Caco-2 (cell line): ENCODE results near the gene TRAPPC4. TPM values are rescaled to one million over a fixed set of nuclear protein-coding genes. Genes with fewer than 3 reads are reported as not detected.

ENCODE experiments used
- BruUV-seq: library from RNA; stranded (reverse); fragments of 400-500 nt; replicated peaks from 2 replicates; lab custom pipeline; 2021; lab: Mats Ljungman, UMichigan
- CTCF ChIA-PET: fragments of 300-600 bp; sonication (Branson Sonifier 250); formaldehyde crosslinking; loops from one replicate; lab custom pipeline; 2022; ENCODE audit warnings: antibody characterized with exemption; lab: Charles Lee
- POLR2A ChIA-PET: fragments of 300-600 bp; sonication (Branson Sonifier 250); formaldehyde crosslinking; loops from one replicate; lab custom pipeline; 2022; ENCODE audit warnings: antibody characterized with exemption; lab: Charles Lee
- DNase-seq, 2 experiments: peaks; one replicate each; pipeline versions ENCODE4 v3.0.0 to v3.0.0-alpha.2; 2020 to 2022
- H3K27me3 ChIP-seq: replicated peaks from 2 replicates; pipeline ENCODE4 v1.6.0; 2011; ENCODE audit warnings: low read length; ENCODE audit not compliant: control insufficient read depth, insufficient read depth
- H3K36me3 ChIP-seq: 2 replicates; pipeline ENCODE4 v1.5.1; 2011; ENCODE audit warnings: low read length; ENCODE audit not compliant: control insufficient read depth, insufficient read depth
- H3K4me1 ChIP-seq: fragments of 250-450 bp; sonication (Bioruptor Pico); 2 replicates; pipeline ENCODE4 v1.5.1; 2020; ENCODE audit warnings: mild to moderate bottlenecking
- H3K4me3 ChIP-seq: 2 replicates; pipeline ENCODE4 v1.5.1; 2011; ENCODE audit warnings: low read depth, mild to moderate bottlenecking, control low read depth, low read length
- H3K9me3 ChIP-seq: fragments of 250-450 bp; sonication (Bioruptor Pico); 2 replicates; pipeline ENCODE4 v1.5.1; 2020; ENCODE audit warnings: mild to moderate bottlenecking, moderate library complexity
- H3K27ac Mint-ChIP-seq: one replicate; pipeline ENCODE4 v1.8.0; 2022; ENCODE audit warnings: mixed read lengths; ENCODE audit not compliant: unreplicated experiment
- H3K27me3 Mint-ChIP-seq: one replicate; pipeline ENCODE4 v1.8.0; 2022; ENCODE audit warnings: mixed read lengths; ENCODE audit not compliant: insufficient read depth, unreplicated experiment
- H3K36me3 Mint-ChIP-seq: one replicate; pipeline ENCODE4 v1.8.0; 2022; ENCODE audit warnings: mild to moderate bottlenecking, mixed read lengths; ENCODE audit not compliant: insufficient read depth, unreplicated experiment
- H3K4me1 Mint-ChIP-seq: one replicate; pipeline ENCODE4 v1.8.0; 2022; ENCODE audit warnings: low read depth, mixed read lengths; ENCODE audit not compliant: unreplicated experiment
- H3K4me3 Mint-ChIP-seq: one replicate; pipeline ENCODE4 v1.8.0; 2022; ENCODE audit warnings: mild to moderate bottlenecking, moderate library complexity, mixed read lengths; ENCODE audit not compliant: unreplicated experiment
- H3K9me3 Mint-ChIP-seq: one replicate; pipeline ENCODE4 v1.8.0; 2022; ENCODE audit warnings: mixed read lengths; ENCODE audit not compliant: unreplicated experiment
- intact Hi-C: fragments of 100-400 bp; cut with micrococcal nuclease; formaldehyde crosslinking; loops from one replicate; pipeline ENCODE4 v1.10.0; 2022; ENCODE audit not compliant: unreplicated experiment
- total RNA-seq: library from RNA; stranded (reverse); gene quantifications from 2 replicates; pipeline ENCODE4 v1.2.3, GENCODE V29; 2022
- TF ChIP-seq, protein P1 (sequence below), 2 experiments: fragments of 200-600 bp in 1 of 2; IDR thresholded peaks; 1 replicate in 1 of 2; 2 replicates in 1 of 2; pipeline versions ENCODE4 v1.5.1 to v1.8.0; 2011 to 2022; ENCODE audit warnings: antibody characterized with exemption in 1 of 2, control low read depth in 1 of 2, inconsistent platforms in 1 of 2, low read depth in 1 of 2, low read length in 1 of 2, mild to moderate bottlenecking in 1 of 2, moderate library complexity in 1 of 2; ENCODE audit not compliant: insufficient read depth in 1 of 2, severe bottlenecking in 1 of 2, unreplicated experiment in 1 of 2

Gene TRAPPC4
- total RNA-seq, 1 experiment from 2014 or later = 118 TPM

- H3K4me1 ChIP-seq = peaks cover 13% of the 10 kb centered on the region
- TF ChIP-seq, protein P1, sequence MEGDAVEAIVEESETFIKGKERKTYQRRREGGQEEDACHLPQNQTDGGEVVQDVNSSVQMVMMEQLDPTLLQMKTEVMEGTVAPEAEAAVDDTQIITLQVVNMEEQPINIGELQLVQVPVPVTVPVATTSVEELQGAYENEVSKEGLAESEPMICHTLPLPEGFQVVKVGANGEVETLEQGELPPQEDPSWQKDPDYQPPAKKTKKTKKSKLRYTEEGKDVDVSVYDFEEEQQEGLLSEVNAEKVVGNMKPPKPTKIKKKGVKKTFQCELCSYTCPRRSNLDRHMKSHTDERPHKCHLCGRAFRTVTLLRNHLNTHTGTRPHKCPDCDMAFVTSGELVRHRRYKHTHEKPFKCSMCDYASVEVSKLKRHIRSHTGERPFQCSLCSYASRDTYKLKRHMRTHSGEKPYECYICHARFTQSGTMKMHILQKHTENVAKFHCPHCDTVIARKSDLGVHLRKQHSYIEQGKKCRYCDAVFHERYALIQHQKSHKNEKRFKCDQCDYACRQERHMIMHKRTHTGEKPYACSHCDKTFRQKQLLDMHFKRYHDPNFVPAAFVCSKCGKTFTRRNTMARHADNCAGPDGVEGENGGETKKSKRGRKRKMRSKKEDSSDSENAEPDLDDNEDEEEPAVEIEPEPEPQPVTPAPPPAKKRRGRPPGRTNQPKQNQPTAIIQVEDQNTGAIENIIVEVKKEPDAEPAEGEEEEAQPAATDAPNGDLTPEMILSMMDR (IDR thresholded peaks at IDR 0.05; ENCODE audit: insufficient read depth in 1 of 2, low read depth in 1 of 2, low read length in 1 of 2, severe bottlenecking in 1 of 2, unreplicated experiment in 1 of 2) = no peak
- no peaks in the 10 kb centered on the region for H3K27me3 Mint-ChIP-seq
- peaks cover 95% of the 10 kb centered on the region for H3K36me3 Mint-ChIP-seq
- no peaks in the 10 kb centered on the region for H3K9me3 Mint-ChIP-seq
- CTCF ChIA-PET = no interaction called here
- no peaks in the 10 kb centered on the region for H3K9me3 ChIP-seq
- no TSS peak for BruUV-seq
- H3K4me3 ChIP-seq = no peak overlapping the region
- POLR2A ChIA-PET = no interaction called here
- H3K27me3 ChIP-seq = no peaks in the 10 kb centered on the region
- intact Hi-C loops = no loop called here
- H3K27ac Mint-ChIP-seq = no peak overlapping the region
- H3K4me3 Mint-ChIP-seq = no peak overlapping the region
- no peak for DNase-seq
- peaks cover 11% of the 10 kb centered on the region for H3K36me3 ChIP-seq
- H3K4me1 Mint-ChIP-seq = peaks cover 6% of the 10 kb centered on the region
Measured at GRCh38 chr11:119011476-119012053, 7.0 kb upstream of the TRAPPC4 start.

- BruUV-seq = no TSS peak
- Mint-ChIP-seq H3K27ac (peak overlapping the region; percentile 11), H3K36me3 (peaks cover 95% of the 10 kb centered on the region), H3K4me3 (no peak overlapping the region), H3K27me3 (no peaks in the 10 kb centered on the region), H3K4me1 (peaks cover 6% of the 10 kb centered on the region), H3K9me3 (no peaks in the 10 kb centered on the region)
- no peak for DNase-seq
- intact Hi-C loops = no loop called here
- H3K36me3 ChIP-seq = peaks cover 12% of the 10 kb centered on the region
- ChIA-PET POLR2A (interaction anchor here (0.5 kb wide), 2 partner anchors 44 to 111 kb away, joined by 5 read pairs; no protein-coding TSS in a partner anchor), CTCF (interaction anchor here (1.3 kb wide), 1 partner anchor 101 kb away, joined by 3 read pairs; no protein-coding TSS in a partner anchor)
- H3K4me1 ChIP-seq = peaks cover 18% of the 10 kb centered on the region
- H3K27me3 ChIP-seq = no peaks in the 10 kb centered on the region
- TF ChIP-seq, protein P1 (IDR thresholded peaks at IDR 0.05; ENCODE audit: insufficient read depth in 1 of 2, low read depth in 1 of 2, low read length in 1 of 2, severe bottlenecking in 1 of 2, unreplicated experiment in 1 of 2) = no peak
- H3K9me3 ChIP-seq = no peaks in the 10 kb centered on the region
- no peak overlapping the region for H3K4me3 ChIP-seq
Measured at GRCh38 chr11:119012629-119013170, 5.9 kb upstream of the TRAPPC4 start.

- Mint-ChIP-seq H3K4me3 (no peak overlapping the region), H3K4me1 (peaks cover 6% of the 10 kb centered on the region), H3K36me3 (peaks cover 95% of the 10 kb centered on the region), H3K9me3 (no peaks in the 10 kb centered on the region), H3K27ac (no peak overlapping the region), H3K27me3 (no peaks in the 10 kb centered on the region)
- TF ChIP-seq, protein P1 (IDR thresholded peaks at IDR 0.05; ENCODE audit: insufficient read depth in 1 of 2, low read depth in 1 of 2, low read length in 1 of 2, severe bottlenecking in 1 of 2, unreplicated experiment in 1 of 2) = no peak
- CTCF ChIA-PET = interaction anchor here (0.6 to 2.2 kb wide), 3 partner anchors 15 to 176 kb away, joined by 3 to 5 read pairs (median 3); no protein-coding TSS in a partner anchor
- no peak for DNase-seq
- H3K27me3 ChIP-seq = no peaks in the 10 kb centered on the region
- peaks cover 18% of the 10 kb centered on the region for H3K4me1 ChIP-seq
- no peak overlapping the region for H3K4me3 ChIP-seq
- peaks cover 12% of the 10 kb centered on the region for H3K36me3 ChIP-seq
- no peaks in the 10 kb centered on the region for H3K9me3 ChIP-seq
- BruUV-seq = no TSS peak
- intact Hi-C loops = no loop called here
- POLR2A ChIA-PET = interaction anchor here (0.6 to 1.8 kb wide), 7 partner anchors 15 to 171 kb away, joined by 3 to 11 read pairs (median 5); partner anchors contain the start of genes CENATAC, HMBS and NHERF4
Measured at GRCh38 chr11:119014209-119014924, 4.2 kb upstream of the TRAPPC4 start.
